Neural cell (in vitro differentiated cells): ENCODE data around the gene TIAM2.

ENCODE experiments used
- EZH2 ChIP-seq: fragments of 200-600, 300-800 bp; shearing (Covaris generic), sonication (generic); IDR thresholded peaks from 2 replicates; pipeline ENCODE4 v1.6.1; 2014; ENCODE audit warnings: antibody characterized with exemption, low read length, borderline replicate concordance, mild to moderate bottlenecking; ENCODE audit not compliant: insufficient read depth, poor library complexity, severe bottlenecking
- MXI1 ChIP-seq: fragments of 450-650 bp; conservative IDR thresholded peaks from 2 replicates; pipeline ENCODE4 v1.6.1; 2014; ENCODE audit warnings: antibody characterized with exemption, mild to moderate bottlenecking; ENCODE audit not compliant: poor library complexity, severe bottlenecking
- POLR2AphosphoS5 ChIP-seq: IDR thresholded peaks from 2 replicates; pipeline ENCODE4 v1.6.1; 2012
- SMC3 ChIP-seq: fragments of 450-650 bp; conservative IDR thresholded peaks from 2 replicates; pipeline ENCODE4 v1.6.1; 2014; ENCODE audit warnings: antibody characterized with exemption, mild to moderate bottlenecking, moderate library complexity; ENCODE audit not compliant: poor library complexity
- TAF1 ChIP-seq: IDR thresholded peaks from 2 replicates; pipeline ENCODE4 v1.6.1; 2012; ENCODE audit warnings: low read depth
- TF ChIP-seq, protein P1 (sequence below): fragments of 450-650 bp; IDR thresholded peaks from 2 replicates; pipeline ENCODE4 v1.5.1; 2014; ENCODE audit warnings: antibody characterized with exemption, mild to moderate bottlenecking, moderate library complexity; ENCODE audit not compliant: poor library complexity, severe bottlenecking

DNA sequence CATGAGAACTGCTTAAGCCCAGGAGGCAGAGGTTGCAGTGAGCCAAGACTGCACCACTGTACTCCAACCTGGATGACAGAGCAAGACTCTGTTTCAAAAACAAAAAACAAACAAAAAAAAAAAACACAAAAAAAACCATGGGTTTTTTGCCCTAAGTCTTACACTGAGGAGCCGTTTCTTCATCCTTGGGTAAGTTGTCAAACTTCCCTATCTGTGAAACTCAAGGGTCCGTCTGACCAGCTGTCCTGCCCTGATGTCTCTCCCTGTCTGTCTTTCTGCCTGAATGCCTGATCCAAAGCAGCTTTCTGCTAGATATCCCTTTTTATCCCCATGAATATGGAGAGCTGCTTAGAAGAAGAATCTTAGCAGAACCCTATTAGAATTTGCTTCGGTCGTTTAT, 227.4 kb downstream of the TIAM2 start:
- TF ChIP-seq MXI1: no peak
- no peak for TF ChIP-seq EZH2
- no peak for TF ChIP-seq POLR2AphosphoS5
- TF ChIP-seq, protein P1, sequence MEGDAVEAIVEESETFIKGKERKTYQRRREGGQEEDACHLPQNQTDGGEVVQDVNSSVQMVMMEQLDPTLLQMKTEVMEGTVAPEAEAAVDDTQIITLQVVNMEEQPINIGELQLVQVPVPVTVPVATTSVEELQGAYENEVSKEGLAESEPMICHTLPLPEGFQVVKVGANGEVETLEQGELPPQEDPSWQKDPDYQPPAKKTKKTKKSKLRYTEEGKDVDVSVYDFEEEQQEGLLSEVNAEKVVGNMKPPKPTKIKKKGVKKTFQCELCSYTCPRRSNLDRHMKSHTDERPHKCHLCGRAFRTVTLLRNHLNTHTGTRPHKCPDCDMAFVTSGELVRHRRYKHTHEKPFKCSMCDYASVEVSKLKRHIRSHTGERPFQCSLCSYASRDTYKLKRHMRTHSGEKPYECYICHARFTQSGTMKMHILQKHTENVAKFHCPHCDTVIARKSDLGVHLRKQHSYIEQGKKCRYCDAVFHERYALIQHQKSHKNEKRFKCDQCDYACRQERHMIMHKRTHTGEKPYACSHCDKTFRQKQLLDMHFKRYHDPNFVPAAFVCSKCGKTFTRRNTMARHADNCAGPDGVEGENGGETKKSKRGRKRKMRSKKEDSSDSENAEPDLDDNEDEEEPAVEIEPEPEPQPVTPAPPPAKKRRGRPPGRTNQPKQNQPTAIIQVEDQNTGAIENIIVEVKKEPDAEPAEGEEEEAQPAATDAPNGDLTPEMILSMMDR: no peak
- TF ChIP-seq TAF1: no peak
- TF ChIP-seq SMC3: no peak
